T-helper 17 cell (primary cell): ENCODE results near the gene AXL. TPM values are rescaled to one million over a fixed set of nuclear protein-coding genes. Genes with fewer than 3 reads are reported as not detected.
"Not testable (repeated sequence)": the region's sequence is repeated elsewhere in the genome, so short reads cannot be mapped to it uniquely, and the experiment has no call there.

Experiments used
- ATAC-seq: fragments of 150-1000 bp; cut with Tn5 transposase; 2 replicates; pipeline ENCODE4 v1.10.0; 2021; ENCODE audit warnings: mild to moderate bottlenecking, moderate library complexity
- DNase-seq, 3 donors: peaks; one replicate each; pipeline versions ENCODE4 v3.0.0 to v3.0.0-alpha.2; 2020 to 2021
- H3K9me3 ChIP-seq: one replicate; pipeline ENCODE4 v1.7.0; 2013; ENCODE audit warnings: low read length, mild to moderate bottlenecking; ENCODE audit not compliant: control insufficient read depth, poor library complexity, severe bottlenecking
- H3K27ac Mint-ChIP-seq: one replicate; pipeline ENCODE4 v1.8.0; 2022; ENCODE audit warnings: mild to moderate bottlenecking, moderate library complexity, mixed read lengths
- H3K27me3 Mint-ChIP-seq: one replicate; pipeline ENCODE4 v1.8.0; 2022; ENCODE audit warnings: mixed read lengths
- H3K36me3 Mint-ChIP-seq: one replicate; pipeline ENCODE4 v1.8.0; 2022; ENCODE audit warnings: low read depth, mixed read lengths
- H3K4me1 Mint-ChIP-seq: one replicate; pipeline ENCODE4 v1.8.0; 2022; ENCODE audit warnings: mild to moderate bottlenecking, mixed read lengths
- H3K4me3 Mint-ChIP-seq: one replicate; pipeline ENCODE4 v1.8.0; 2022; ENCODE audit warnings: mild to moderate bottlenecking, moderate library complexity, mixed read lengths
- total RNA-seq, 4 donors: library from RNA in 2 of 4; stranded (reverse) in 2 of 4; gene quantifications; one replicate each; pipeline ENCODE4 v1.2.3 and lab custom pipeline; 2022 to 2026

The AXL gene
- total RNA-seq: under 1 TPM; 0.22 to 0.44 TPM
- total RNA-seq (lab: John Stamatoyannopoulos, UW): 0 to 0.35 reads per million in 2 donors

DNA sequence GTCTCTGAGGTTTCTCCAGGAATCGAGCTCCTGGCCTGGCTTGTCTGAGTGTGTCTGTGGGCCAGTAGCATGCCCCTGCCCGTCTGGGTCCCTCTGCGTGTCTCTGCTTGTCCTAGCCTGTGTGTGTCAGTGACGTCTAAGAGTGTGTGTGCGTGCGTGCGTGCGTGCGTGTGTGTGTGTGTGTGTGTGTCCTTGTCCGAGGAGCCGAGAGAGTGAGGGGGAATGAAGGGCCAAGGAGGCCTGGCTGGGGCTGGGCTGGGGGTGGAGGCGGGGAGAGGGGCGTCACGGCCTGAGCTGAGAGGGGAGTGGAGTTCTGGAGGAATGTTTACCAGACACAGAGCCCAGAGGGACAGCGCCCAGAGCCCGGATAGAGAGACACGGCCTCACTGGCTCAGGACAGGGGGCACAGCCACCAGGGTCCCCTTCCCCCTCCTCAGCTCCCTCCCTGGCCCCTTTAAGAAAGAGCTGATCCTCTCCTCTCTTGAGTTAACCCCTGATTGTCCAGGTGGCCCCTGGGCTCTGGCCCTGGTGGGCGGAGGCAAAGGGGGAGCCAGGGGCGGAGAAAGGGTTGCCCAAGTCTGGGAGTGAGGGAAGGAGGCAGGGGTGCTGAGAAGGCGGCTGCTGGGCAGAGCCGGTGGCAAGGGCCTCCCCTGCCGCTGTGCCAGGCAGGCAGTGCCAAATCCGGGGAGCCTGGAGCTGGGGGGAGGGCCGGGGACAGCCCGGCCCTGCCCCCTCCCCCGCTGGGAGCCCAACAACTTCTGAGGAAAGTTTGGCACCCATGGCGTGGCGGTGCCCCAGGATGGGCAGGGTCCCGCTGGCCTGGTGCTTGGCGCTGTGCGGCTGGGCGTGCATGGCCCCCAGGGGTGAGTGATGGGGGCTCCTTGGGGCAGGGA, at the start of gene AXL:
TSS of gene AXL (plus strand) at position 609 of the 893 bp plus-strand sequence. CDS start at position 779, 170 bp downstream.
- peaks cover 8% of the 10 kb centered on the region for H3K36me3 Mint-ChIP-seq
- peak within 1 kb of the TSS; percentile 41 for H3K4me3 Mint-ChIP-seq
- H3K4me1 Mint-ChIP-seq: peaks cover 20% of the 10 kb centered on the region
- no peak within 1 kb of the TSS for H3K27ac Mint-ChIP-seq
- no peaks in the 10 kb centered on the region for H3K9me3 ChIP-seq
- H3K27me3 Mint-ChIP-seq: peaks cover 46% of the 10 kb centered on the region
- no peak for DNase-seq
- no peak for ATAC-seq

DNA sequence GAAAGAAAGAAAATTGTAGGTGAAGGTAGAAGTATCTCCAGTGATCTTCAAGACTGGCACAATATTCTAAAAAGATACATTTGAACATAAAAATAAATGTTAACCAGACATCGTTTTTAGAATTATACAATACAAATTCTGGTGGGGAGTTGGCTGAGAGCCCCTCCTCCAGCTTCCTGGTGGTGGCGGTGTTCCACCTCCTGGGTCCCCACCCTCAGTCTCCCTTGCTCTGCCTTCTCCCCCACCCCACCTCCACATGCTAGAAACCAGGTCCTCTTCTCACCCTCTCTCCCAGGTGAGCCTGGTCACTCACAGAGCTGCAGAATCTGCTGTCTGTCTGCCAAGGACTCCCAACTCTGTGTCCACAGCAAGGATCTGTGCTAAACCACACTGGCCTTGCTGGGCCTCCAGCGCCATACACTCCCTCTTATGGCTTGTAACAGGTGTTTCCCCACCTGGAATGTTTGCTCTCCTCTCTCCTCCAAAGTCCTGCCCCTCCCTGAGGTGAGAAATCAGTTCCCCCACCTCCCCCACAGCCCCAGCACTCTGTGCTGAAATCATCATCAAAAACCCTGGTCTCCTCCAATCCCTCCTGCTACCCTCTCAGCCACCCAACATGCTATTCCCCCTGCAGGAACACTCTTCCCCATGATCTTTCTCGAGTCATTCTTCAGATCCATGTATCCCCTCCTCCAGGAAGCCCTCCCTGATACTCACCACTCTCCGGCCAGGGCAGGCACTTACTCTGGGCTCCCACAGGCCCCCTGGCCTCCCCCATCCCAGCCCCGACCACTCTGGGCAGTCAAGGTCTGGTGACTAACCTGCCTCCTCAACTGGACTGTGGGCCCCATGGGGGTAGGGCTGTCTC, 46.5 kb upstream of the AXL start:
- H3K4me3 Mint-ChIP-seq: peak overlapping the region; percentile 41
- no peaks in the 10 kb centered on the region for H3K36me3 Mint-ChIP-seq
- ATAC-seq: no peak
- H3K4me1 Mint-ChIP-seq: peaks cover 16% of the 10 kb centered on the region
- no peaks in the 10 kb centered on the region for H3K9me3 ChIP-seq
- H3K27me3 Mint-ChIP-seq: no peaks in the 10 kb centered on the region
- H3K27ac Mint-ChIP-seq: no peak overlapping the region
- no peak for DNase-seq

DNA sequence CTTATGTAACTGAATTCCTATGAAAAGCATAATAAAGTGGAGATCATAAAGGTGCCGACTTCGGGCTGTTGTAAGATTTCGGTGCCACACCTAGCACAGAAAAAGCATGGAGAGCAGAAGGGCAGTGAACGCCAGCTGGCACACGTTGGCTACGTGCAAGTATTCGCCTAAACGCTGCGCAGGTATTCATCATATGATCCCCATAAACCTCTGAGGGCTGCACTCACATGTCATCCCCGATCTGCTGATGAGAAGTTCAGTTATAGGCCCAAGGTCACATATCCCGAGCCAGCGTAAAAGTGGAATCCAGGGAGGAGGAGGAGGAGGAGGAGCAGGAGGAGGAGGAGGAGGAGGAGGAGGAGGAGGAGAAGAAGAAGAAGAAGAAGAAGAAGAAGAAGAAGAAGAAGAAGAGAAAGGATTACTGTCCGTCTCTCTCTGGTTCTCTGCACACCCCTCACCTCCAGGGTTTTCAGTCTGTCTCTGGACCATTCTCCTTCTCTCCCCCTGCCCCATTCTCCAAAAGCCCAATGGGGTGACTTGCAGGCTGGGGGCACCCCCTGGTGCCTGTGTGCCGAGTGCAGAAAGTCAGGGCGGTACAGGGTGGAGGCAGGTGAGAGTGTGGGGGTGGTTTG, 44.6 kb upstream of the AXL start:
- DNase-seq (no peak), ATAC-seq (no peak)
- Mint-ChIP-seq H3K4me3 (peak overlapping the region; percentile 36), H3K36me3 (no peaks in the 10 kb centered on the region), H3K27me3 (no peaks in the 10 kb centered on the region), H3K27ac (peak overlapping the region; percentile 41), H3K4me1 (peaks cover 16% of the 10 kb centered on the region)
- H3K9me3 ChIP-seq: no peaks in the 10 kb centered on the region

DNA sequence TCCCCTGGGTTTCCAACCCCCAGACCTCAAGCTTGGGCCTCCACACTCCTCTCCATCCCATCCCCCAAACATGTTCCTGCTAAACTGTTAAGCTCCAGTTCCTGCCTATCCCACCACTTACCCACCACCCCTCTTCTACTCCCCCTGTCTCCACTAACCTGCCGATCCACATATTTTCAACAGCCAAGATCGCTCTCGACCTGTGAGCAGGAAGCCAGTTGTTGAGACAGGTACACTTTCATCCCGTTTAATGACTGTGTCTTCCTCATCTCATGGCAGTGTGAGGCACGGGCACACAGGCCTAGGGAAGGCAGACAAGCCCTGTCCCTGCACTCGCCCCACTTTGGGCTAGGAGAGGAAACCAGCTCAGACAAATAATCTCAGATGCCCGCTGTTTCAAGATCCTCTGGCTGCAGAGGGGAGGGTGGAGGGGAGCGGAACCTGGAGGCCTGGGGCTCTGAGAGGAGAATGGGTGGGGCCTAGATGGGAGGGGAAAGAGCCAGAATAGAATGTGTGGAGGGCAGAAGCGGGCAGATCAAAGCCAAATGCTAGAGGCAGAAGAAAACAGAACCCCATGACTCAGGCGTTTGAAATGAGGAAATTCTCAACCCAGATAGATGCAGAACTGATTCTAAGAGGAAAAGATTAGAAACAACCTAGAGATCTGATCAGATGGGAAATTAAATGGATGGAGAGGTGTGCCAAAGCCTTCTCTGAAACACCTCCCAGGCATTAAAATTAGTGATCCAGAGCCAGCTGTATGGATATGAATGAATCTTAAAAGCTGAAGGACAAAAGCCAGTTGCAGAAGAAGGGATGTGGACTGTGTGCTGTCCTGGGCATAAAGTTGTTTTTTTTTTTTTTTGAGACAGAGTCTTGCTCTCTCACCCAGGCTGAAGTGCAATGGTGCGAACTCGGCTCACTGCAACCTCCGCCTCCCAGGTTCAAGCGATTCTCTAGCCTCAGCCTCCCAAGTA, 42.9 kb upstream of the AXL start:
- Mint-ChIP-seq H3K27ac (peak overlapping the region; percentile 68), H3K4me1 (peaks cover 16% of the 10 kb centered on the region), H3K27me3 (no peaks in the 10 kb centered on the region), H3K36me3 (no peaks in the 10 kb centered on the region), H3K4me3 (peak overlapping the region; percentile 62)
- ATAC-seq: peak; percentile 90
- H3K9me3 ChIP-seq: no peaks in the 10 kb centered on the region
- DNase-seq: no peak

DNA sequence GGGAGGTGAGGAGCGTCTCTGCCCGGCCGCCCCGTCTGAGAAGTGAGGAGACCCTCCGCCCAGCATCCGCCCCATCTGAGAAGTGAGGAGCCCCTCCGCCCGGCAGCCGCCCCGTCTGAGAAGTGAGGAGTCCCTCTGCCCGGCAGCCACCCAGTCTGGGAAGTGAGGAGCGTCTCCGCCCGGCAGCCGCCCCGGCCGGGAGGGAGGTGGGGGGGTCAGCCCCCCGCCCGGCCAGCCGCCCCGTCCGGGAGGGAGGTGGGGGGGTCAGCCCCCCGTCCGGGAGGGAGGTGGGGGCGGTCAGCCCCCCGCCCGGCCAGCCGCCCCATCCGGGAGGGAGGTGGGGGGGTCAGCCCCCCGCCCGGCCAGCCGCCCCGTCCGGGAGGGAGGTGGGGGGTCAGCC, 38.9 kb upstream of the AXL start:
- DNase-seq, H3K27ac Mint-ChIP-seq, ATAC-seq, H3K9me3 ChIP-seq, H3K36me3 Mint-ChIP-seq, H3K4me3 Mint-ChIP-seq: not testable (repeated sequence)
- Mint-ChIP-seq H3K27me3 (peaks cover 13% of the 10 kb centered on the region), H3K4me1 (peaks cover 11% of the 10 kb centered on the region)

DNA sequence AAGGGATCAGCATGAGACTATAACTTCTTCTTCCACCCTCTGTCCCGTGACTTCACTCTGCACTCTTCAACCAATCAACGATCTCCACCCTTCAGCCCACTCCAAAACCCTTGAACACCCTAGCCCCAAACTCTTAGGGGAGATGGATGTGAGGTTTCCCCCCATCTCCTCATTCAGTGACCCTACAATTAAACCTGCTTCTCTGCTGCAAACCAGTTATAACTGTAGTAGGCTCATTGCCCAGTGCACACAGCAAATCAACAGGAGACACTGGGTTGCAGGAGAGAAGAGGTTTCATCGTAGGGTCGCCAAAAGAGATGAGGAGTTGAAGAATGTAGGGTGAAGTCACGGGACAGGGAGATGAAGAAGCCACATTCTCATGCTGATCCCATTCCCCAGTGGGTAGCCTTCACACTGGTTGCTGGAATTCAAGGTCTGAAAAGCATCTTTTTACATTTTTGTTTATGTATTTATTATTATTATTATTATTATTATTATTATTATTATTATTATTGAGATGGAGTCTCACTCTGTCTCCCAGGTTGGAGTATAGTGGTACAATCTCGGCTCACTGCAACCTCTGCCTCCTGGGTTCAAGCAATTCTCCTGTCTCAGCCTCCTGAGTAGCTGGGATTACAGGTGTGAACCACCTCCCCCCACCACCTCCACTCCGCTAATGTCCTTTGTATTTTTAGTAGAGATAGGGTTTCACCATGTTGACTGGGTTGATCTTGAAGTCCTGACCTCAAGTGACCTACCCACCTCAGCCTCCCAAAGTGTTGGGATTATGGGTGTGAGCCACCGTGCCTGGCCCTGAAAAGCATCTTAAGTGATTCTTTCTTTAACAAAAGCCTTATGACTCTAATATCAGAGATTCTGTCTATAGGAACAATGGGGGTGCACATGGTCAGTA, 31.8 kb upstream of the AXL start:
- Mint-ChIP-seq H3K27me3 (peaks cover 48% of the 10 kb centered on the region), H3K27ac (no peak overlapping the region), H3K36me3 (peaks cover 5% of the 10 kb centered on the region), H3K4me3 (no peak overlapping the region), H3K4me1 (peaks cover 4% of the 10 kb centered on the region)
- ATAC-seq: no peak
- DNase-seq: no peak
- no peaks in the 10 kb centered on the region for H3K9me3 ChIP-seq

DNA sequence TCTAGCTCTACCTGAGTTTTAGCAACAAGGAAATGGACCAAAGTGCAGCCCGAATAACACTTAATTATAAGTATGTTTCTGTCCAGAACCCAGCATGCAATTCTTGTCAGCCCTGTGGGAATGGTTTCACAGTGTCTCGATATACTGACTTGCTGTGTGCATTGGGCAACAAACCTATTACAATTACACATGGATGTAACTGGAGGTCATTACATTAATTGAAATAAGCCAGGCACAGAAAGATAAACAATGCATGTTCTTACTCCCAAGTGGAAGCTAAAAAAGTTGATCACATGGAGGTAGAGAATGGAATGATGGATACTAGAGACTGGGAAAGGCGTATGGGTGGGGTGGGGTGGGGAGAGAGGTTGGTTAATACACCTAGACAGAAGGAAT, 31.1 kb upstream of the AXL start:
- DNase-seq (no peak), ATAC-seq (no peak)
- H3K4me3 Mint-ChIP-seq: no peak overlapping the region
- H3K27ac Mint-ChIP-seq: no peak overlapping the region
- no peaks in the 10 kb centered on the region for H3K9me3 ChIP-seq
- H3K4me1 Mint-ChIP-seq: peaks cover 9% of the 10 kb centered on the region
- H3K36me3 Mint-ChIP-seq: peaks cover 5% of the 10 kb centered on the region
- peaks cover 54% of the 10 kb centered on the region for H3K27me3 Mint-ChIP-seq

DNA sequence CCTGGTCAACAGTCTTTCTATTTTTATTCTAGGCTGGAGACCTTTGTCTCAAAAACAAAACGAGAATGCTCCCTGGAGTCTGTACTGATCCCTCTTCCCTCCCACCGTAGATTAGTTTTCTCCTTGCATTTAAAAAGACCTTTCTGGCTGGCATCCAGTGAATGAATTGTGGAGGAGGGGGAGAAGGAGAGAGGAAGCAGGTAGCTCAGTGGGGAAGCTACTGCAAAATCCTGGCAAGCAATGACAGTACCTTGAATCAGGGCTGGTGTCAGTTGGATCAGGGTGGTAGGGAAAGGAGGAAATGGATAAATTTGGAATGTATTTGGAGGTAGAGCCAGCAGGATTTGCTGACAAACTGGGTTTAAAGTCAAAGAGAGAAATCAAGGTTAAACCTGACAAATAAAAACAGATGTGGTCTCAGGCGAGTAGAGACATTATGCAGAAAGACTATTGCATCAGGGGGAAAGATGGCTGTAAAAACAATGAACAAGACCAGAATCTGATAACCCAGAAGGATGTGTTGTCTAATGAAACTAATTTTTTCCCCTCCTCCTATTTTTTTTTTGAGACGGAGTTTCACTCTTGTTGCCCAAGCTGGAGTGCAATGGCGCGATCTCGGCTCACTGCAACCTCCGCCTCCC, 29.5 kb upstream of the AXL start:
- Mint-ChIP-seq H3K4me1 (peaks cover 14% of the 10 kb centered on the region), H3K4me3 (peak overlapping the region; percentile 31), H3K27ac (no peak overlapping the region), H3K36me3 (peaks cover 3% of the 10 kb centered on the region), H3K27me3 (peaks cover 54% of the 10 kb centered on the region)
- ATAC-seq (no peak), DNase-seq (no peak)
- no peaks in the 10 kb centered on the region for H3K9me3 ChIP-seq

DNA sequence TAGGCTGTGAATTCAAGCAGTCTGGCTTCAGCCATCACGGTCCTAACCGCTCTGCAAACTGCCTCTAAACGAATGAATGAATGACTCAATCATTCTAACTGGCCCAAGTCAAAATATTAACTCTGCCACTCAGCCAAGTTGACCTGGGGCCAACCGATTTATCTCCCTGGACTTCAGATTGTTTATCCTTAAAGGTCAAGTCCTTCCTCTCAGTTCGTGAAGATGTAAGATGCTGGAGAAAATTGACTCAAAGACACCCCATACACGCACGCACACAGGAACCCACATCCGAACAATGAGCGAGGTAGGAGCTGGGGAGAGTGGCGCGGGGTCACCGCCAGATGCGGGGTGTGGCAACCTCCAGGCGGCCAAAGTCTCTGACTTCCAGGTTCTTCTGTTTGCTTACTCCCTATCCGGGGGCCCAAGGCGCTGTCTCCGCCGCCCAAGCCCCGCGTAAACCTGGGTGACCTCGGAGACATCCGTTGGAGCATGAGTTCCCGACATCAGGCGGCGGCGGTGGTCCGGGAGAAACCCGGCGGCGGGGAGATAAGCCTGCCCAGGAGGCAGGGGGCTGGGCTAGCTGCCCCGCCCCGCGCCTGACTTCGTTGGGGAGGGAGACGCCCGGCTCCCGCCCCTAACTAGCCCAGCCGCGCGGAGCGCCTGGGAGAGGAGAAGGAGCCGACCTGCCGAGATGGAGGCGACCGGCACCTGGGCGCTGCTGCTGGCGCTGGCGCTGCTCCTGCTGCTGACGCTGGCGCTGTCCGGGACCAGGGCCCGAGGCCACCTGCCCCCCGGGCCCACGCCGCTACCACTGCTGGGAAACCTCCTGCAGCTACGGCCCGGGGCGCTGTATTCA, 26.2 kb upstream of the AXL start, which contains the start of gene CYP2S1:
TSS of gene CYP2S1 (plus strand) at position 646 of the 856 bp plus-strand sequence. CDS start at position 692, 46 bp downstream.
- ATAC-seq (peak; percentile 54), DNase-seq (no peak)
- H3K27me3 Mint-ChIP-seq: peaks cover 58% of the 10 kb centered on the region
- peak within 1 kb of the TSS; percentile 58 for H3K4me3 Mint-ChIP-seq
- H3K27ac Mint-ChIP-seq: peak within 1 kb of the TSS; percentile 47
- peaks cover 18% of the 10 kb centered on the region for H3K4me1 Mint-ChIP-seq
- no peaks in the 10 kb centered on the region for H3K9me3 ChIP-seq
- peaks cover 7% of the 10 kb centered on the region for H3K36me3 Mint-ChIP-seq

DNA sequence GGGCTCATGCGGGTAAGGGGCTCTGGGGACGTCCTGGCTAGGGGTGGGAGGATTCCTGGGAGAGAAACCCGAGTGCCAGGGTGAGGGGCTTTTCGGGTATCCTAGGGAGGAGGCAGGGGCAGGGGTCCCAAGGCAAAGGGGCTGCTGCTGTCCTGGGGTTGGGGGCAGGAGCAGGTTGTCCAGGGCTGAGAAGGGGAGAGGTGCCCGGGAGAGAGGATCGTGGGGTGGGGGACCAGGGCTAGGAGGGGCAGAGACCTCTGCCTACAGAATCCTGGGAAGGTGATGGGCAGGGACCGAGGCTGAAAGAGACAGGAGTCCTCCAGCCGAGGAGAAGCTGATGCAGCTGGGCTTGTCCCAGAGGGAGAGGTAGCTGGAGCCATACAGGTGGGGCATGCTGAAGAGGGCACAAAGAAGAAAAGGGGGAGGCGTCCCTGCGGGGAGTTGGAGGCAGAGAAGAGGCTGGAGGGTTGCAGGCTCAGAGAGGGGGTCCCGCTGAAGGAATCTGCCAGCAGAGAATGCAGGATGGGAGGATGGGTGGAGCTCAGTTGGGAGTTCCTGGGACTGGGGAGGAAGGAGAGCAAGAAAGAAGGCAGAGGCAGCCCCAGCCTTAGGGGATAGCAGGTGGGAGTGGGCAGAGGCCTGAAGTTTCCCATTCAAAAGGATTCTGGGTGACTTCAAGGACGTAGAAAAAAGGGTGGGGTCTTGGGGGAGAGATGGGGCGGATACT, 25.4 kb upstream of the AXL start:
- peak overlapping the region; percentile 47 for H3K27ac Mint-ChIP-seq
- DNase-seq (no peak), ATAC-seq (no peak)
- no peaks in the 10 kb centered on the region for H3K9me3 ChIP-seq
- H3K36me3 Mint-ChIP-seq: peaks cover 10% of the 10 kb centered on the region
- peaks cover 66% of the 10 kb centered on the region for H3K27me3 Mint-ChIP-seq
- peaks cover 21% of the 10 kb centered on the region for H3K4me1 Mint-ChIP-seq
- peak overlapping the region; percentile 58 for H3K4me3 Mint-ChIP-seq
